AG09319 (cell line): ENCODE results near the gene DXO.
A peak's percentile ranks its signal among the peaks of the same experiment; 100 is the strongest.
"Not testable (repeated sequence)": the region's sequence is repeated elsewhere in the genome, so short reads cannot be mapped to it uniquely, and the experiment has no call there.

Source experiments
- DNase-seq: peaks from one replicate; pipeline ENCODE4 v3.0.0-alpha.2; 2010; ENCODE audit warnings: low read depth; ENCODE audit errors: extremely low read depth
- CTCF ChIP-seq: IDR thresholded peaks from 2 replicates; pipeline ENCODE4 v1.5.1; 2011; ENCODE audit warnings: low read depth, mild to moderate bottlenecking, inconsistent platforms, low read length, moderate library complexity

The DXO gene

DNA sequence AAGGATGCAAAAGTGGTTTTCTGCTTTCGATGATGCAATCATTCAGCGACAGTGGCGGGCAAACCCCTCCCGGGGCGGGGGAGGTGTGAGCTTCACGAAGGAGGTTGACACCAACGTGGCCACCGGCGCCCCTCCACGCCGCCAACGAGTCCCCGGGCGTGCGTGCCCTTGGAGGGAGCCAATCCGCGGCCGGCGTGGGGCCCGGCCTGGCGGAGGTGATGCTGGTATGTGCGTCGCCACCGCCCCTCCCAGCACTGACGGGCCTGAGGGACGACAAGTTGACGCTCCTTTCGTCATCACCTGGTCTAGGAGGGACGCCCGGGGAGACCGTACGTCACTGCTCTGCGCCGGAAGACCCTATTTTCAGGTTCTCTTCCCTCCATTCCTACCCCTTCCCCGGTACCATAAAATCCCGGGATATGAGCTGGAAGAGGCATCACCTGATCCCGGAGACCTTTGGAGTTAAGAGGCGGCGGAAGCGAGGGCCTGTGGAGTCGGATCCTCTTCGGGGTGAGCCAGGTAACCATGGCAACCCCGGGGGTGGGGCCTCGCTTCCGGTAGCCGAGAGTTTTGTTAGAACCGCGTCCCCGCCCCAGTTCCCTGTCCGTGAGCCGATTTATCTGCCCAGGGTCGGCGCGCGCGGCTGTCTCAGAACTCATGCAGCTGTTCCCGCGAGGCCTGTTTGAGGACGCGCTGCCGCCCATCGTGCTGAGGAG lies at the start of gene DXO:
Gene DXO (minus strand): TSS at position 146 of the 716 bp plus-strand sequence. CDS start 463 bp downstream, outside the sequence.
- peak; percentile 96 for DNase-seq
- no peak for TF ChIP-seq CTCF

GRCh38 chr6:32014547-32014946 lies 42.6 kb upstream of the DXO start, which contains the start of gene C4B:
C4B (plus strand) TSS chr6:32014795; CDS start chr6:32014846, 51 bp downstream.
- DNase-seq = not testable (repeated sequence)

DNA sequence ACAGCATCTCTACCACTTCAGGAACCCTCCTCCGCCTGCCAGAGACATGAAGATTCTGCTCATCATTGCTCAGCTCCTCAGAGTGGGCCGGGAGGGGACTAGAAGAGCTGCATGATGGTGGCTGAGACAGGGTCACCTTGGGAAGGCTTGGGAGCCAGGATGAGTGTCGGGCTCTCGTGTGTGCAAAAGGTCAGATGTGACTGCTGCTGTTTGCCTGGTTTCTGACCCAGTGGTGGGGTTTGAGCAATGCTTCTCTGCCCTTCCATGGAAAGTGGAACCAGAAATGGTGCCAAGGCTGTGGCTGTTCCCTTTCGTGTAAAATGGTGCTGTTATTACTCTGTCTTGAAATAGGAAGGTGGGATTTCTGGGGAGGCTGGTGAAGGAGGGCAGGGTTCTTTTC lies 41.8 kb upstream of the DXO start:
- DNase-seq = not testable (repeated sequence)

DNA sequence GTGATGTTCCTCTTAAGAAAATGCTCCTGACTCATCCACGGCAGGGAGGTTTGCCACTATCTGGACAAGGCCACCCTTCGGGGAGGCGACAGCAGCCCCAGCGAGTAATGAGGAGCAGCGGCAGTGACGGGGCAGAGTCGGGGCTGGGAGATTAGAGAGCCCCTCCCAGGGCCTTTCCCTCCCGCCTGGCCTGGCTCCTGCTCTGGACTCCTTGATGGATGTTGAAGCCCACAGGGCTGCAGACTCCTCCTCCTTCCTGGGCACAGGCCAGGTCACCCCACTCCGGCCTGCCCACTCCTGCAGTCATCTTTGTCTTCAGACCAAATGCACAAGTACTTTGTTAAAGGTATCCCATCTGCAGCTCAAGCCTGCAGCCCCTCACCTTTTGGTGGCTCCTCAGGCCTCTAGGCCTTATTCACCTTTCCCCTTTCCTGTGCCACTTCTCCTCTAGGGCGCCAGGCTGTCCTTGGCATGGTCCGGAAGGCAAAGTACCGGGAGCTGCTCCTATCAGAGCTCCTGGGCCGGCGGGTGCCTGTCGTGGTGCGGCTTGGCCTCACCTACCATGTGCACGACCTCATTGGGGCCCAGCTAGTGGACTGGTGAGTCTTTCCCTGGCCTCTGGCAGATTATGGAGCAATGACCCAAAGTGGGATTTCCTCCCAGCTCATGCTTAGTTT lies 41.1 kb upstream of the DXO start:
- DNase-seq = not testable (repeated sequence)

DNA sequence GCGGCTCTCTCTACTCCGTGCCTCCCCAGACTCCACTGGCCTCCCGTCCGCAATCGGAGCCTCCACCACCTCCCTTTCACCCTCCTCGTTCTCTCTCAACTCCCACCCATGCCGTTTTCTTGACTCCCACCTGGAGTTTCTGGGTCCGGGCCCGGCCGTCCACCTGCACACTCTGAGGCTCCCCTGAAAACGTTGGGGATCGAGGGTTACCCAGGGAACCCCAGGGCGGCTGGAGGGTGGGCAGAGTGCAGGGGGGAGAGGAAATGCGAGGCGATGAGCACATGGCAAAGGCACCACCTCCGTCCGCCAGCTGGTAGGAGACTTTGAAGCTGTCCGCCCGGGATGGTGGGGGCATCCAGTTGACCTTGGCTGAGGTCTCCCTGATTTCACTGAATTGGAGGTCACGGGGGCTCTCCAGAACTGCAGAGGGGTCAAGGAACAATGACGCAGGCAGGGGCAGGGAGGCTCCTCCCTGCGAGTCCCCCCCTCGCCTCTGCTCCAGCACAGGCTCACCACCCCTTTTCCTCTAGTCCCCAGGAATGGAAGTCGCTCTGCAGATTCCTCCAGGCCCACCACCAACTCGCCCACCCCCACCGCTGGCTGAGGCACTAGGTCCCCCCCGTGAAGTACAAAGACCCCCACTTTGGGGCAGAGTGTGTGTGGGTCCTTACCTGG lies 39.1 kb upstream of the DXO start:
- DNase-seq = not testable (repeated sequence)

DNA sequence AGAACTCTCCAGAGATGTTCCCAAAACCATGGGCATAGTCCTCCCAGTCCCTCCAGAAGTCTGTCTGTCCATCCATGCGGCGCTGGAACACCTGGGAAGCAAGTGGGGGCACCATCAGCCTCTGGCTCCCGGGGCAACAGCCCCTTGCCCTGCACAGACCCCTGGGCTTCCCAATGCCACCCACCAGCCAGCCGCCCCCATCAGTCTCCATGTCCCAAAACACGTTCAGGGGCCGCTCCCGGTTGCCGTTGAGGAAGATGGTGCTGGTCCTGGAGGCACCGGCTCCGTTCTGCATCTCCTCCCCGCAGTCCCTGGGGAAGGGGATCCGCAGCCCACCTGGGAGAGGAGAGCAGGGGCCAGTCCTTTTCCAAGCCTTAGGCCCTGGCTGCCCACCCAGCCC lies 37.6 kb upstream of the DXO start:
- not testable (repeated sequence) for DNase-seq

DNA sequence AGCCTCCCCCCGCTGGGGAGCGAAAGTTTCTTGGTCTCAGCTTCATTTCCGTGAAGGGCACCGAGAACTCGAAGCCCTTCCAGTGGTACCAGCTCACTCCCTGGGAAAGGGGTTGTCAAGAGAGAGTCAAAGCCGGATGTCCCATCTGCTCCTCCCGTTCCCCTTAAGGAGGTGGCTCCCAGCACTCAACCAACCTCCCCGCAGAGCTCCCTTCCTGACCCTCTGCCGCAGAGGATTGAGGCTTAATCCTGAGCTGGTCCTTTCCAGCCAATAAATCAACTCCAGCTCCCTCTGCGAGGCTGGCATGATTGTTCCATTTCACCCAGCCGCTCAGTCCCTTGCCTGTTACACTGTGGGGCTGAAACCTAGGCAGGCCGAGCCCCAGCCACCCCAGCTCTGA lies 36.7 kb upstream of the DXO start:
- not testable (repeated sequence) for DNase-seq

DNA sequence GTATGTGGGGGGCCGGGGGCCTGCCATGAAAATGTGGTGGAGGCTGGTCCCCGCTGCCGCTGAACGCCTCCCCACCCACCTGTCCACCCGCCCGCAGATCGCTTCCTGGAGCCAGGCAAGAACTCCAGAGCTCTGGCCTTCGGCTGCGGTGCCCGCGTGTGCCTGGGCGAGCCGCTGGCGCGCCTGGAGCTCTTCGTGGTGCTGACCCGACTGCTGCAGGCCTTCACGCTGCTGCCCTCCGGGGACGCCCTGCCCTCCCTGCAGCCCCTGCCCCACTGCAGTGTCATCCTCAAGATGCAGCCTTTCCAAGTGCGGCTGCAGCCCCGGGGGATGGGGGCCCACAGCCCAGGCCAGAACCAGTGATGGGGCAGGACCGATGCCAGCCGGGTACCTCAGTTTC lies 36.1 kb upstream of the DXO start:
- DNase-seq = not testable (repeated sequence)

DNA sequence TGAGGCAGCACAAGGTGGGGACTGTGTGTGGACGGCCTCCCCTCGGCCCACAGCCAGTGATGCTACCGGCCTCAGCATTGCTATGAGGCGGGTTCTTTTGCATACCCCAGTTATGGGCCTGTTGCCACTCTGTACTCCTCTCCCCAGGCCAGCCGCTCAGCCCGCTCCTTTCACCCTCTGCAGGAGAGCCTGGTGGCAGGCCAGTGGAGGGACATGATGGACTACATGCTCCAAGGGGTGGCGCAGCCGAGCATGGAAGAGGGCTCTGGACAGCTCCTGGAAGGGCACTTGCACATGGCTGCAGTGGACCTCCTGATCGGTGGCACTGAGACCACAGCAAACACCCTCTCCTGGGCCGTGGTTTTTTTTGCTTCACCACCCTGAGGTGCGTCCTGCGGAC lies 35.1 kb upstream of the DXO start:
- not testable (repeated sequence) for DNase-seq

DNA sequence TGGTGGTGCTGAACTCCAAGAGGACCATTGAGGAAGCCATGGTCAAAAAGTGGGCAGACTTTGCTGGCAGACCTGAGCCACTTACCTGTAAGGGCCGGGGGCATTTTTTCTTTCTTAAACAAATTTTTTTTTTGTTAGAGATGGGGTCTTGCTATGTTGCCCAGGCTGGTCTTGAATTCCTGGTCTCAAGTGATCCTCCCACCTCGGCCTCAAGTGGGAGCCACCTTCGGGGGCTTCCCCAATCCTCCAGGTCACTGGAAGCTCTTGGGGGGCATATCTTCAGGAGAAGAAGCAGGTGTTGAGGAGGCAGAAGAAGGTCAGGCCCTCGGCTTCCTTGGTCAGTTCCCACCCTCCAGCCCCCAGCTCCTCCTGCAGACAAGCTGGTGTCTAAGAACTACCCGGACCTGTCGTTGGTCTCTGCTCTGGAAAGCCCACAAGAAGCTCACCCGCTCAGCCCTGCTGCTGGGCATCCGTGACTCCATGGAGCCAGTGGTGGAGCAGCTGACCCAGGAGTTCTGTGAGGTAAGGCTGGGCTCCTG lies 34.1 kb upstream of the DXO start:
- DNase-seq = not testable (repeated sequence)

DNA sequence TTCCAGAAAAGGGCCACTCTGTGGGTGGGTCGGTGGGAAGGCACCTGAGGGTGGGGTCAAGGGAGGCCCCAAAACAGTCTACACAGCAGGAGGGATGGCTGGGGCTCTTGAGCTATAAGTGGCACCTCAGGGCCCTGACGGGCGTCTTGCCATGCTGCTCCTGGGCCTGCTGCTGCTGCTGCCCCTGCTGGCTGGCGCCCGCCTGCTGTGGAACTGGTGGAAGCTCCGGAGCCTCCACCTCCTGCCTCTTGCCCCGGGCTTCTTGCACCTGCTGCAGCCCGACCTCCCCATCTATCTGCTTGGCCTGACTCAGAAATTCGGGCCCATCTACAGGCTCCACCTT lies 33.6 kb upstream of the DXO start:
- not testable (repeated sequence) for DNase-seq

GRCh38 chr6:32004864-32005537 lies 33.1 kb upstream of the DXO start:
- DNase-seq = not testable (repeated sequence)

DNA sequence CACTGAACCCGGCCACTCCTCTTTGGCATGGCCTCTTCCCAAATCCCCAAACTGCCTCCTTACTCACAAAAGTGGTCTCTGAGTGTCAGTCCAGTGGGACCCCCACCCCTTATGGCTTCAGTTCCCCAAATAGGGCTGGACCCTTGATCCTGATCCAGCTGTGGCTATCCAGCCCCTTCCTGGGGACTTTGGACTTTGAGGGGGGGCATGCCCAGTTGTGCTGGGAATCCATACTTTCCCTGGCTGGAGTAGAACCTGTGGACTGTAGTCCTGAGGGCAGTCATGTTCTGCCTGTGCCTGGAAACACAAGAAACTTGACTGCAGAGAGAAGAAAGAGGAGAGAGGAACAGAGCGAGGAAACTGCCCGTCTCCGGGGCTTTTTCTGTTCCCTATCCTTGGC lies 32.5 kb upstream of the DXO start:
- DNase-seq = not testable (repeated sequence)

DNA sequence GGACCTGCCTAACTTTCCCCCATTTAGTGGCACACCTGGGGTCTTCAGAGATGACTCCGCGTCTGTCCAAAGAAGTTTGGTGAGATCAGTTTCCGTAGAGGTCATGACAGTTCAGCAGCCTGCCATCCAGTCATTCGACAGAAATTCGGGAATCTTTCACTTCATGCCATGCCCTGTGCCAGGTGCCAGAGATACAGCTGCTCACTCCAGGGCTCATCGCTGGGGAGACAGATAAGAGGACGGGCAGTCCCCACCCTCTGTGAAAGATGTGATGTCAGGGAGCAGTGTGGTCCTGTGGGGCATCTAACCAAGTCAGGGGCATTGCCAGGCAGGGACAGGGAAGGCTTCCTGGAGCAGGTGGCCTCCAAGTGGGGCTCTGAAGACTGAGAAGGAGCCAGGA lies 31.4 kb upstream of the DXO start:
- not testable (repeated sequence) for DNase-seq

- not testable (repeated sequence) for DNase-seq
Measured at GRCh38 chr6:32002546-32003268, 30.8 kb upstream of the DXO start.

GRCh38 chr6:31996385-31996784 lies 24.4 kb upstream of the DXO start:
- DNase-seq = not testable (repeated sequence)

- DNase-seq = not testable (repeated sequence)
Measured at GRCh38 chr6:31994421-31994820, 22.5 kb upstream of the DXO start.

GRCh38 chr6:31989363-31989762 lies 17.4 kb upstream of the DXO start:
- DNase-seq = not testable (repeated sequence)

- not testable (repeated sequence) for DNase-seq
Measured at GRCh38 chr6:31981744-31982143, 9.8 kb upstream of the DXO start, which contains the start of gene C4A. C4A (plus strand) TSS chr6:31982057; CDS start chr6:31982108, 51 bp downstream.
